GM18861 (cell line): ENCODE measurements around the gene KRTAP10-6.
"Not testable (repeated sequence)": the region's sequence is repeated elsewhere in the genome, so short reads cannot be mapped to it uniquely, and the experiment has no call there.

Source experiments
- ATAC-seq: cut with Tn5 transposase; IDR thresholded peaks from one replicate; pipeline ENCODE4 v1.9.1; 2021; ENCODE audit not compliant: unreplicated experiment

KRTAP10-6 gene, protein sequence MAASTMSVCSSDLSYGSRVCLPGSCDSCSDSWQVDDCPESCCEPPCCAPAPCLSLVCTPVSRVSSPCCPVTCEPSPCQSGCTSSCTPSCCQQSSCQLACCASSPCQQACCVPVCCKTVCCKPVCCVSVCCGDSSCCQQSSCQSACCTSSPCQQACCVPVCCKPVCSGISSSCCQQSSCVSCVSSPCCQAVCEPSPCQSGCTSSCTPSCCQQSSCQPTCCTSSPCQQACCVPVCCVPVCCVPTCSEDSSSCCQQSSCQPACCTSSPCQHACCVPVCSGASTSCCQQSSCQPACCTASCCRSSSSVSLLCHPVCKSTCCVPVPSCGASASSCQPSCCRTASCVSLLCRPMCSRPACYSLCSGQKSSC

DNA sequence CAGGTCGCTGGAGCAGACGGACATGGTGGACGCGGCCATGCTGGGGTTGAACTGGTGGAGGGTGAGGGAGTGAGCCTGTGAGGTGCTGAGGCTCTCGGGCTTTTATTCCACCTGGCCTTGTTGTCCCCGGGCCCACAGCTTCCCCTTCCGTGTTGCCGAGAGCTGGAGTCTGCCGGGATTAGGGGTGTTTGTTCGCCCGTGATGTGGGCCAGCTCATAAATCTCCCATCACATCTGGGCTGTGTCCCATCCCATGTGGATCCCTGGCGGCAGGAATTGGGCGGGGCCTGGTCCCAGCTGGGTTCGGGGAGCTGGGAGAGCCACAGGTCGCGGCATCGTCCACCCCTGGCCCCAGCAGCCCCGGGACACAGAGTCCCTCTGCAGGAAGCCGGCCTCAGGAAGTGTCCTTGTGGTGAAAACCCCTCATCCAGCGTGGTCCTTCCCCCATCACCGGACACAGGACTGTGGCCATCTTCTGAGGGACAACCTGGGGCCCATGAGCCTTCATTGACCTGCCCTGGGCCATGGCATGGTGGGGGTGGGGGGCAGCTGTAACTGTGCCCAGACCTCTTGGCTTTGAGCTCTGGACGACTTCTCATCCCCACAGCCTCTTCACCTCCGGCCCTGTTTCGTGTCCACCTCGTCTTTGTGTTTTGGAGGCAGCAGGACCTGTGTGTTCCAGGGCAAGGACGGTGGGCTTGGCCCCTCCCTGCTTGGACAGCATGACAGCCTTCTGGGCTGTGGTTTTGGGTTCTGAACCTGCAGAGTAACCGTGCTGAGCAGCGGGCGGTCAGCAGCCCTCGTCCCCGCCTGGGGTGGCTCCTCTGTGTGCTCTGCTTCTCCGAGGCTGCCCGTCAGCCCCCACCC, at the start of gene KRTAP10-6:
Gene KRTAP10-6 (minus strand): TSS at position 60 of the 866 bp plus-strand sequence. CDS start 21 bp downstream, at position 39.
- ATAC-seq, result no peak

DNA sequence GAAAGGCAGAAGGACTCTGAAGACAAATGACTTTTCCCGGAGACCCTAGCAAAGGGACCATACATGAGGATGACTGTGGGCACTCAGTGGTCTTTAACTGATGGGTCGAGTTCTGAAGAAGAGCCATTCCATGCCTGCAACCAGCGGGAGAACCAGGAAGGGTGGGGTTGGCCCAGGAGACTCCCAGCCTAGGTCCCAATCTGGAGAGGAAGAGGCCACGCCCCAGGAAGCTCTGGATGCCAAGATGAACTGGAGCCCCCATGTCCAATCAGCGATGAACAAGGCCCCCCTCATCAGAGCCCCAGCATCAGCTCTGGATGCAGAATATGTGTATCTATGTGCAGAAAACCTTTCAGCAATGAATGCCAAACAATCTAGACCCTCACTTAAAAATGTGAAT, 48.5 kb upstream of the KRTAP10-6 start:
- no peak for ATAC-seq

DNA sequence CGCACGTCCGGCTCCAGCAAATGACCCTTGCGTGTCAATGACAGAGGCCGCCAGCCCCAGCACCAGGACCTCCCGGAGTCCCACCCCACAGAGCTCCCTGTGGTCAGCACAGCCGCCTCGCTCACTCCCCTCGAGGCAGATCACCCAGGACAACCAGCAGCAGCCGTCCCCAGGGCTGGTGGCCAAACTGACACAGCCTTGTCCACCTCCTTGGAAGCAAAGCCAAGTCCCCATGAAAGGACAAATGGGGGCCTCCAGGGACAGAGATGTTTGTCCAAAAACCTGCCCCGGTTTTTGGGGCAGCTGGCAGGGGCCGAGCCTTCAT, 47.0 kb upstream of the KRTAP10-6 start:
- no peak for ATAC-seq

DNA sequence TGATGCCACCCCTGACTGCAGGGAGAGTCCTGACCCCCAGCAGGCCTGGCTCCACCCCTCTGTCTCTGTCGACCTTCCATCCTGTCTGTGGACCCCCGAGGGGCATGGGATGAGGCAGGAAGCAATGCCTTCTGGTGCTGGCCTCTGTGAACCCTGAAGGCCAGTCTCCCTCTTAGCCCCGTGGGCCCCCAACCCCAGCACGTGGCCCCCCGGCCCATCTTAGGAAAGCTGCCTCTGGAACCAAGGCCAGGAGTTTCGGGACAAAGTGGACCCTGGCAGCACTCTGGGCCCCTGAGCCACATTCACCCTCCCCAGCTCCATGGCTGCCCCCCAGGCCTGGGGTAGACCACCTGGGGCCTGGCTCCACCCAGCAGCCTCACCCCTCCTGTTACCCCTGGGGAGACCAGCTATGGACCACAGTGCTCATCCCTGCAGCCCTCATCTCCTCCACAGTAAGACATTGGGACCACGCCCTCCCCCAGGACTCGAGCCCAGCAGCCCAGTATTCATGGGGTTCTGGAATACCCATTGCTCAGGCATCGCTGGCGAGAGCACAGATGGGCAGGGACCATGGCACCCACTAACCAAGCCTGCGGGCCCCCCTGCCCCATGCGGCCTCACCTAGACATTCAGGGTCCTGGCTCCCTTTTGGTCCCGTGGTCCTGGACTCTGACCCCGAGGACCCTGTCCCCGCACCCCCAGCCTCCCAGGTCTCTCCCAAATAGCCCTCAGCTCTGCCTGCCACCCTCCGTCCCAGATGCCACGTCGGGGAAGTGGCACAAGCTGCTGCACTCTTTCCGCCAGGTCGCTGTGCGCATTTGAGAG, 46.4 kb upstream of the KRTAP10-6 start:
- not testable (repeated sequence) for ATAC-seq

DNA sequence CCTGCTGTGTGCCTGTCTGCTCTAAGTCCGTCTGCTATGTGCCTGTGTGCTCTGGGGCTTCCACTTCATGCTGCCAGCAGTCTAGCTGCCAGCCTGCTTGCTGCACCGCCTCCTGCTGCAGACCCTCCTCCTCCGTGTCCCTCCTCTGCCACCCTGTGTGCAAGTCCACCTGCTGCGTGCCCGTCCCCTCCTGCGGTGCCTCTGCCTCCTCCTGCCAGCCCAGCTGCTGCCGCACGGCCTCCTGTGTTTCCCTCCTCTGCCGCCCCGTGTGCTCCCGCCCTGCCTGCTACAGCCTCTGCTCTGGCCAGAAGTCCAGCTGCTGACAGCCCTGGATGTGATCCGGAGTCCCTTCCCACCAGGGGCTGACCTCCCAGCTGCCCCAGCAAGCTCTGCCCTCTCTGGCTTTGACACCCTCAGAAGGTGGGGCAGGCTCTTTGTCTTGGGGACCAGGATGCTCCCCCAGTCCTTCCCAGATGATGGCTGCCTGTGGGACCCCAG, 45.6 kb upstream of the KRTAP10-6 start:
- ATAC-seq, result not testable (repeated sequence)

DNA sequence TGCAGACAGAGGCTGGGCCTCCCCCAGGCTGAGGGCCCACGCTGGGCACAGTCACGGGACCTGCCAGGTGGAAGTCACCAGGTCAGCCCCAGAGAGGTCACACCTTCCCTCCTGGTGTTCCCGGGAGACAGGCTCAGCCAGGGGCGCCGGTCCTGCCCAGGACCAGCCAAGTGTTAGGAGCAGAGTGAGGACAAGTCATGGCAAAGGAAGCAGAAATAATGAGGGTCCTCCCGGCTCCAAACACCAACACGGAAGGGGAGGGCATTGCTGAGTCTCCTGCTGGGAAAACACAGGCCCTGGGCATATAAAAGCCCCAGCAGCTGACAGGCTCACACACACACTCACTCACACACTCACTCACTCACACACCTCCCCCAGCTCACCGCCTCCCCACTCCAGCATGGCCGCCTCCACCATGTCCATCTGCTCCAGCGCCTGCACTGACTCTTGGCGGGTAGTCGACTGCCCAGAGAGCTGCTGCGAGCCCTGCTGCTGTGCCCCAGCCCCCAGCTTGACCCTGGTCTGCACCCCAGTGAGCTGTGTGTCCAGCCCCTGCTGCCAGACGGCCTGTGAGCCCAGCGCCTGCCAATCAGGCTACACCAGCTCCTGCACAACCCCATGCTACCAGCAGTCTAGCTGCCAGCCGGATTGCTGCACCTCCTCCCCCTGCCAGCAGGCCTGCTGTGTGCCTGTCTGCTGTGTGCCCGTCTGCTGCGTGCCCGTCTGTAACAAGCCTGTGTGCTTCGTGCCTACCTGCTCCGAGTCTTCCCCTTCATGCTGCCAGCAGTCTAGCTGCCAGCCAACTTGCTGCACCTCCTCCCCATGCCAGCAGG, 44.9 kb upstream of the KRTAP10-6 start, which contains the start of gene KRTAP10-10:
Gene KRTAP10-10 (plus strand): TSS at position 339 of the 833 bp plus-strand sequence. CDS start 62 bp downstream, at position 401.
- ATAC-seq, result no peak

DNA sequence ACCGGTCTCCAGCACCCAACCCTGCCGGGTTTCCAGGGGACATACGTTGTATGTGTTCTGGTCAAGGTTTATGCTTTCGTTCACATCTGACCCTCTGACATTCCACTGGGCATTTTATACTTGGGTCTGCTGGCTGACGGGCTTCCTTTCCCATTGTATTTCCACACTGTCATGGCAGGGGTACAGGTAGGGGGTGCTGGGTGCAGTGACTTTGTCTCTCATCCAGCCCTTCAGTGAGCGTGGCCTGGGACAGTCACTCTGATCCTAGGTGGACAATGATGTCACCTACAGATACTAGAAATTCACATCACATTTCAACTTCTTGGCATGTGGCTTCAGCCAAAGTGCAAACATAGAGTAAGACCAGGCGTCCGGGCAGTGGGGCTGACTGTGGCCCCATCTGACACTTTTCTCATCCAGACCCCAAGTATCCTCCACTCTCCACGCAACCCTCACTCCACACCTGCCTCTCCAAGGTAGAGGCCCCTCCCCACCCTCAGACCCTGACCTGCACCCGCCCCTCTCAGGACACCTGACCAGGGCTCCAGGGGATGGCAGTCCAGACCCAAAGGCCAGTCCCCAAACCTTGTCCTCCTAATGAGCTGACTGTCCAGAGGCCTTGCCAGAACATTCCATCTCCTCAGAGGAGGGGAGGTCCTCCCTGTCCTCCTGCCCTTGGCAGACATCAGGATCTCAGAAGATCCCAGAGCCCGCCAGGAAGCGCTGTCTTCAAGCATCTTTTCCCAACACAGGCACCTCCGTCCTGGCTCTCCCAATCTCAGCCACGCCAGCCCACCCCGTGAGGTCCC, 44.1 kb upstream of the KRTAP10-6 start:
- no peak for ATAC-seq

DNA sequence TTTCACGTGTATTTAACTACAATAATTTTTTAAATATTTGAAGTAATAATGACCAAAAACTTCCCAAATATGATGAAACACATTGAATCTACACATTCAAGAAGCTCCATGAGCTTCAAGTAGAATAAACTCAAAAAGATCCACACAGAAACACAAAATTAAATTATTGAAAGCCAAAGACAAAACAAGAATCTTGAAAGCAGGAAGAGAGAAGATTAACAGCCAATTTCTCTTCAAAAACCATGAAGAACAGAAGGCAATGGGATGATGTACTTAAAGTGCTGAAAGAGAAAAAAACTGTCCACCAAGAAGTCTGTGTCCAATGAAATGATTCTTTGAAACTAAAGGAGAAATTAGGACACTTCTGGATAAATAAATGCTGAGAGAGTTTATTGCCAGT, 39.8 kb upstream of the KRTAP10-6 start:
- no peak for ATAC-seq

DNA sequence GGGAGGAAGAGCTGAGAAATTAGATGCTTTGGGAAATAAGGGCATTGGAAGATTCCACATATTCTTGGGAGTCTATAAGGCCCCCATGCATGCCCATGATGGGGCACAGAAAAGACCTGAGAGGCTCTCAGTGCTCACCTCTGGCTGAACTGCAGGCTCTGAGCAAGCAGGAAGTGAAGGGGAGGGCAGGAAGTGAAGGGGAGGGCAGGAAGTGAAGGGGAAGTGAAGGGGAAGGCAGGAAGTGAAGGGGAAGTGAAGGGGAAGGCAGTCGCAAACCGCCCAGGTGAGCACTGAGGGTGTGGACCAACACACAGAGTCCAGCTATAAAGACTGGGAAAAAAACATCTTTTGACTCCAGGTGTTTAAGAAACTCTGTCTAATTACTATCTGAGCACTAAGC, 38.1 kb upstream of the KRTAP10-6 start:
- ATAC-seq, result no peak

DNA sequence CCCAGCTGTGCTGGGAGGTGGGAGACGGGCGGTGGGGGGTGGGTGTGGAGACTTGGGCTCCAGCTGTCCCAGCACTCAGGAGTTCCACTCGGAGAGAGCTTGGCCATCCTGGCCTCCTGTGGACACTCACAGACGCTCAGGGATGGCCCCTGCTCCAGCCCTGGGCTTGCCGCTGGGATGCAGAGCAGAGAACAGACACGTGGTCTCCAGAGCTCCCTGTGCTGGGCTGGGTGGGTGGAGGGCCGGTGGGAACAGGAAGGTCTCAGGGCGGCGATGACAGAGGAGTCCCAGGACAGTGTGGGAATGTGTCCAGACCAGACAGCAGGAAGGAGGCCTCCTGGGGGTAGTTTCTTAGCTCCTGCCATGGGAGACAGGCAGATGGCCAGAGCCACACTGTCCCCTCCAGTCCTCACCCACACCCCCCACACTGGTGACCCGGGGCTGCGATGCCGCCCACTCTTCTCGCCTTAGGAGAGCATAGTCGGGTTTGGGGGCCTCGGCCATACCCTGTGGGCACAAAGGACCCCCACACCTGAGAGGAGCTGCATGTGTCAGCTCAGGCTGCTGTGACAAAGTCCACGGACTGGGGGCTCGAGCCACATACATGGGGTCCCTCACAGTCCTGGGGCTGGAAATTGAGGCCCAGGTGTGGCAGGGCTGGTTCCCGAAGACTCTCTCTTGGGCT, 36.5 kb upstream of the KRTAP10-6 start:
- ATAC-seq, result no peak

DNA sequence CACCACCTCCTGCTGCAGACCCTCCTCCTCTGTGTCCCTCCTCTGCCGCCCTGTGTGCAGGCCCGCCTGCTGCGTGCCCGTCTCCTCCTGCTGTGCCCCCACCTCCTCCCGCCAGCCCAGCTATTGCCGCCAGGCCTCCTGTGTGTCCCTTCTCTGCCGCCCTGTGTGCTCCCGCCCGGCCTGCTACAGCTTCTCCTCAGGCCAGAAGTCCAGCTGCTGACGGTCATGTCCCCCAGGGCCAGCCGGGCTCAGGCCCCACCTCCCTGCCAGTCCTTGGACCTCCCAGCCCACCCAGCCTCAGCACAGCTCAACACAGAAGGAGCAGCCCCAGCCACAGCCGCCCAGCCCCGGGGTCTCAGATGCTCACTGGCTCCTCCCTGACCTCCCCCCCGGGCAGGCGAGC, 35.5 kb upstream of the KRTAP10-6 start:
- ATAC-seq, result not testable (repeated sequence)

DNA sequence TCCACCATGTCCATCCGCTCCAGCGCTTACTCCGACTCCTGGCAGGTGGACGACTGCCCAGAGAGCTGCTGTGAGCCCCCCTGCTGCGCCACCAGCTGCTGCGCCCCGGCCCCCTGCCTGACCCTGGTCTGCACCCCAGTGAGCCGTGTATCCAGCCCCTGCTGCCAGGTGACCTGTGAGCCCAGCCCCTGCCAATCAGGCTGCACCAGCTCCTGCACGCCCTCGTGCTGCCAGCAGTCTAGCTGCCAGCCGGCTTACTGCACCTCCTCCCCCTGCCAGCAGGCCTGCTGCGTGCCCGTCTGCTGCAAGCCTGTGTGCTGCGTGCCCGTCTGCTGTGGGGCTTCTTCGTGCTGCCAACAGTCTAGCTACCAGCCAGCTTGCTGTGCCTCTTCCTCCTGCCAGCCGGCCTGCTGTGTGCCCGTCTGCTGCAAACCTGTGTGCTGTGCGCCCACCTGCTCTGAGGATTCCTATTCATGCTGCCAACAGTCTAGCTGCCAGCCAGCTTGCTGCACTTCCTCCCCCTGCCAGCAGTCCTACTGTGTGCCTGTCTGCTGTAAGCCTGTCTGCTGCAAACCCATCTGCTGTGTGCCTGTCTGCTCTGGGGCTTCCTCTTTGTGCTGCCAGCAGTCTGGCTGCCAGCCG, 35.0 kb upstream of the KRTAP10-6 start:
- not testable (repeated sequence) for ATAC-seq

DNA sequence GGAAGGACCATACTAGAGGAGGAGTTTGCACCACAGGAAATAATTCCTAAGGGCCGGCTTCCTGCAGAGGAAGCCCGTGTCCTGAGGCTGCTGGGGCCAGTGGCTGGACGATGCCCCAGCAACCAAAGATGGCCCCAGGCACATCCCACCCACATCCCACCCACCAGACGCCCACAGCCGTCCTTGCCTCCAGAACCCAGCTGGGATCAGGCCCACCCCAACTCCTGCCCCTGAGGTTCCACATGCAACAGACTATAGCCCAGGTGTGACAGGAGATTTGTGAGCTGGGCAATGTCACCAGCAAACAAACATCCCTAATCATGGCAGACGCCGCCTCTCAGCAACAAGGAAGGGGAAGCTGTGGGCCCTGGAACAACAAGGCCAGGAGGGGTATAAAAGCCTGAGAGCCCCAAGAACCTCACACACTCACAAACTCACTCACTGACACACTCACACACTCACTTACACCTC, 34.4 kb upstream of the KRTAP10-6 start, which contains the start of gene KRTAP10-9:
Gene KRTAP10-9 (plus strand): TSS at position 421 of the 471 bp plus-strand sequence. CDS start 79 bp downstream, outside the sequence.
- no peak for ATAC-seq

DNA sequence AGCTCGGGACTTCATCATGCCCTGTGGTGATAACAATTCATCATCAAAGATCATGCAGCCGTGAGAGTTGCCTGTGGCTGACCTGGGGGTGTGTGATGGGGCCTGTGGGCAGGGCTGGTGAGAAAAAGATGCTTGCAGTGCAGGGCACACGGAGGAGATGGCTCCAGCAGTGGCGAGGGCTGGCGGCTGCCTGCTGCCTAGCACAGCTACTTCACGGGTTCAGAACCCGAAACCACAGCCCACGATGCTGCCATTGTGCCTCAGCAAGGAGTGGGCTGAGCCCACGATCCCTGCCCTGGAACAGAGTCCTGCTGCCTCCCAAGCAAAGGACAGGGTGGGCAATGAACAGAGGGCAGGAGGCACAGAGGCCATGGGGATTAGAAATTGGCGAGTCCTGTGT, 34.0 kb upstream of the KRTAP10-6 start:
- no peak for ATAC-seq

DNA sequence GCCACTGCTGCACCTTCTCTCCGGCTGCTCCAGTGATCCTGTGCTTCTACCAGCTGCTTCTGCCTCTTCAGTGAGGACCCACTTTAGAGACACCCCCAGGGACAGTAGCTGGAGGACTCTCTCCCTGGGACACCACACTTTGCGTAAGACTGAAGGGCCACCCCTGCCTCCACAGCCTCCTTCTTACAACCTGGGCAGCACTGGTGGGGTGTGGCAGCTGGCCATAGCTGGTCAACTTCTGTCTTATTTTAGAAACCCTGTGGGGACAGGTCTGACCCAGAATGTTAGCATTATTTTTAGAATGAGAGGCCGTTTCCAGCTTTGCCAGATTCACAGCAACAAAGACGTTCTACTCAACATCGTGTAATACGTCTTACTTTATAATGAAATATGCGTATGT, 33.5 kb upstream of the KRTAP10-6 start:
- ATAC-seq, result no peak

DNA sequence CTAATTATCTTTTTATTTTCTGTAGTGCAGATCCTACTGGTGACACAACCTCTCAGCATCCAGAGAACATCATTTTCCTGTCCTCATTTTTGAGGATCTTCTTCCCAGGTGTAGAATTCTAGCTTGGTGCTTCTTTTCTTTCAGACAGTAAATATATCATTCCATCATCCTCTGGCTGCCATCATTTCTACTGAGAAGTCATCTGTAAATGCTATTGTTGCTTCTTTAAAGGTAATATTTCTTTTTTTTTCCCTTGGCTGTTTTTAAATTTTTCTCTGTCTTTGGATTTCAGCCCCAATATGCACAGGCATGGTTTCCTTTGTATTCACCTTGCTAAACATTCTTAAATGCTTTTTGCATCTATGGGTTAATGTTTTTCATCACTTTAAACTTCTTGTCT, 31.3 kb upstream of the KRTAP10-6 start:
- ATAC-seq, result no peak

DNA sequence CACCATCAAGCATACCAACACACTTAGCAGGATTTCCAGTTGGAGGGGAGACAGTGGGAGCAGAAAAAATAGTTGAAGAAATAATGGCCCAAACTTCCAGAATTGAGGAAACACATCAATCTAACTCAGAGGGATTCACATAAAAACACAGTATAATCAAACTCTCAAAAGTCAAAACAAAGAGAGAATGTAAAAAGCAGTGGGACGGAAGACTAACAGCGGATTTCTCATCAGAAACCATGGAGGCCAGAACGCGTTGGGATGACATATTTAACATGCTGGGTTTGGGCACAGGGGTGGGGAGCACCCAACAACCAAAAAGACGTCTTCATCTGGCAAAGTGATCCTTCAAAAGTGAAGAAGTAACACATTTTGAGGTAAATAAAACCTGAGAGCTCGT, 27.6 kb upstream of the KRTAP10-6 start:
- ATAC-seq, result no peak

DNA sequence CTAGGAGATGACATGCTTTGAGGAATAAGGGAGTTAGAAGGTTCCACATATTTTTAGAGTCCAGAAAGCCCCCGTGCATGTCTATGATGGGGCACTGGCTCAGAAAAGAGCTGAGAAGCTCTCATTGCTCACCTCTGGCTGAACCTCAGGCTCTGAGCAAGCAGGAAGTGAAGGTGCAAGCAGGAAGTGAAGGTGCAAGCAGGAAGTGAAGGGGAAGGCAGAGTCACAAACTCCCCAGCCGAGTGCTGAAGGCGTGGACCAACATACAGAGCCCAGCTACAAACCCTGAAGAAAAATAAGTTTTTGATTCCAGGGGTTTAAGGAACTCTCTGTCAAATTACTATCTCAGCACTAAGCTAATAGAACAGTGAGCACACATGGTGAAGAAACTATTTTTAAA, 26.6 kb upstream of the KRTAP10-6 start:
- no peak for ATAC-seq
